ENCODE results near the gene SLC24A3.

- TF ChIP-seq CTCF (IDR thresholded peaks at IDR 0.05; ENCODE audit: low read depth, low read length) (no peak), EZH2phosphoT487 (IDR thresholded peaks at IDR 0.05; ENCODE audit: low read depth) (no peak)
Measured at GRCh38 chr20:19478320-19478895, 266.0 kb downstream of the SLC24A3 start.
